GM19467 (cell line): ENCODE measurements around the gene SVOP.

ENCODE experiments used
- ATAC-seq: cut with Tn5 transposase; IDR thresholded peaks from one replicate; pipeline ENCODE4 v1.9.1; 2021; ENCODE audit warnings: mild to moderate bottlenecking, moderate library complexity; ENCODE audit not compliant: unreplicated experiment

SVOP gene

DNA sequence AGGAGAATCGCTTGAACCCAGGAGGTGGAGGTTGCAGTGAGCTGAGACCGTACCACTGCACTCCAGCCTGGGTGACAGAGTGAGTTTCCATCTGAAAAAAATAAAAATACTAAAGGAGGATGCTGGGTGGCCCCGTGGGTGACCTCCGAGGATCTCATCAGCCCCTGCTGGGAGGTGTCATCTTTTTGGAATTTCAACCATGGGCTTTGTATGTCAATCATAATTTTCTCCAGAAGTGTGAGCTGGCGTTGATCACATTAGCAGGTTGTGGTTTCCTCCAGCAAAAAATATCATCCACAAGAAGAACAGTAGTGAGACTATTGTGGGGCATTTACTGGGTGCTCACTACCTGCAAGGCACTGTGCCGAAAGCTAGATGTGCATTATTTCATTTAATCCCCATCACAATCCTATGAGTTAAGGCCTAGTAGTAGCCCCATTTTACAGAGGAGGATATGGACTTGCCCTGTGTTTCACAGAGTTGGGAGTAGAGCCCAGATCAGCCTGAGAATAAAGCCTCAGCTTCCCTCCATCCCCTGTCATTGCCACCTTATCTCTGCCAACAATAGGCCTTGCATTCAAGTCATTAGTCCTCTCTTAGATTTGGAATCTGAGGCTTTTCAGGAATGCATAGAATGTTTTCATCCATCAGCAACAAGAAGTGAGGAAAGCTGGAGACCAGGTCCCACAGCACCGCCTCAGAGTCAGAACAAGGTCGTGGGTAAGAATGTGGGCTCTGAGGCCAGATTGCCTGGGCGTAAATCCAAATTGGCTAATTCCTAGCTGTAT, 39.8 kb downstream of the SVOP start:
- no peak for ATAC-seq

GRCh38 chr12:108977360-108977759, 43.5 kb downstream of the SVOP start:
- no peak for ATAC-seq

DNA sequence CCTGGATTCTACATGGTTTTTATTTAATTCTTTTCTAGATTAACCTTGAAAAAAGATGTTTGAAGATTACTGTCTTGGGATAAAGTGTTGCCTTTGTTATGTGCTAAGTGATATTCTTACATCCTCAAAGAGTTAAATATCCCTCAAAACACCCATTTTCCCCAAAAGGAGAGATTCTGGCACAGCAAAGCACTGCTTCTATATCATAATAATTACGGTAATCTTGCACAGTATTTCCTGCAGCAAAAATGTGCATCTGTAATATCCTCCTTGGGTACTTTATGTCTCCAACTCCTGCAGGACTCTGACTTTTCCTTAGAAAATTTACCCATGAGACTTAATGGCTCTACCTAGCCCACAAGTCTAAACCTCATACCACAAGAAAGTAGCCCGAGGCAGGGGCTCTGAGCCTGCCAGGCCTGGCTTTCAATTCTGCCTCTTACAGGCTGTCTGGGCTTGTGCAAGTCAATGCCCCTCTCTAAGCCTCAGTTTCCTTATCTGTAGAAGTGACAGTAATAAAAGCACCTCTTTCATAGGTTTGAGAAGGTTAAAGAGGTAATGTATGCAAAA, 45.8 kb downstream of the SVOP start:
- no peak for ATAC-seq

- no peak for ATAC-seq
These were observed 47.2 kb downstream of the SVOP start for GRCh38 chr12:108973629-108974152.

GRCh38 chr12:108972358-108972757, 48.5 kb downstream of the SVOP start:
- ATAC-seq: no peak

GRCh38 chr12:108969622-108970021, 51.2 kb downstream of the SVOP start:
- ATAC-seq: no peak

DNA sequence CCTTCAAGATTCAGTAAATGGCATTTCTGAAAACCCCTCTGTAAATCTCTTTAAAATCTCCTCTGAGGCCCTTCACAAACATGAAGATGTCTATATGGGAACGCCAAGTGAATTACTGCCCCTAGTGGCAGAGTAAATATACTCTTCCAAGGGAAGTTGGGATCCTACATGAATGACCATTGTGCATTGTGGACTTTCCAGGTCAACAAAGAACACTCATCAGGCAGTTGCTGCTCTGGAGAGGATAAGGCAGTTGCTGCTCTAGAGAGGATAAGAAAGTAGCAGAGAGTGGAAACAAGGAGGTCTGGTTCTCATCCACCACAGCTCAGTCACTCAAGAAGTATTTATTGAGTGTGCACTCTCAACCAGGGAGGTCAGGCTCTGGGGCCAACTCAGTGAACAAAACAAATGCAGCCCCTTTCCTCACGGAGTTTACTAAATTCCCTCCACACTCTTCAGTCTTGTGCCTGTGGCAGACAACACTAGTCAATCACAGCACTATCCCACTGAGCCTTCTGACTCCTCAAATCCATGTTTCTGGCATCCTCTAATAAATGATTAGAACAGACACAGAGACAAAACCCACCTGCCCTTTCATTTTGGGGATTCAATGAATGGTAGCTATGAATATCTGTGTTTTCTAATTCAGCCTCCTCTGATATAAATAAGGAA, 52.9 kb downstream of the SVOP start:
- no peak for ATAC-seq

GRCh38 chr12:108966378-108967151, 54.3 kb downstream of the SVOP start:
- no peak for ATAC-seq

DNA sequence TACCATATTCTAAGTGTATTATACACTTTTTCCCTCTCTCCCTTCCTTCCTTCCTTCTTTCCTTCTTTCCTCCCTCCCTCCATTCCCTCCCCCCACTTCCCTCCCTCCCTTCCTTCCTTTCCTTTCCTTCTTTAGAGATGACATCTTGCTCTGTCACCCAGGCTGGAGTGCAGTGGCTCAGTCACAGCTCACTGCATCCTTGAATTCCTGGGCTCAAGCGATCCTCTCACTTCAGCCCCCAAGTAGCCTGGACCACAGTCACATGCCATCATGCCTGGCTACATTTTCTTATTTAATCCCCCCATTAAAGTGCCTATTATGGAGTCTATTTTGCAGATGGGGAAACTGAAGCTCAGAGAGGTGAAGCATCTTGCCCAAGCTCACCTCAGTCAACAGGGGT, 55.0 kb downstream of the SVOP start:
- no peak for ATAC-seq

DNA sequence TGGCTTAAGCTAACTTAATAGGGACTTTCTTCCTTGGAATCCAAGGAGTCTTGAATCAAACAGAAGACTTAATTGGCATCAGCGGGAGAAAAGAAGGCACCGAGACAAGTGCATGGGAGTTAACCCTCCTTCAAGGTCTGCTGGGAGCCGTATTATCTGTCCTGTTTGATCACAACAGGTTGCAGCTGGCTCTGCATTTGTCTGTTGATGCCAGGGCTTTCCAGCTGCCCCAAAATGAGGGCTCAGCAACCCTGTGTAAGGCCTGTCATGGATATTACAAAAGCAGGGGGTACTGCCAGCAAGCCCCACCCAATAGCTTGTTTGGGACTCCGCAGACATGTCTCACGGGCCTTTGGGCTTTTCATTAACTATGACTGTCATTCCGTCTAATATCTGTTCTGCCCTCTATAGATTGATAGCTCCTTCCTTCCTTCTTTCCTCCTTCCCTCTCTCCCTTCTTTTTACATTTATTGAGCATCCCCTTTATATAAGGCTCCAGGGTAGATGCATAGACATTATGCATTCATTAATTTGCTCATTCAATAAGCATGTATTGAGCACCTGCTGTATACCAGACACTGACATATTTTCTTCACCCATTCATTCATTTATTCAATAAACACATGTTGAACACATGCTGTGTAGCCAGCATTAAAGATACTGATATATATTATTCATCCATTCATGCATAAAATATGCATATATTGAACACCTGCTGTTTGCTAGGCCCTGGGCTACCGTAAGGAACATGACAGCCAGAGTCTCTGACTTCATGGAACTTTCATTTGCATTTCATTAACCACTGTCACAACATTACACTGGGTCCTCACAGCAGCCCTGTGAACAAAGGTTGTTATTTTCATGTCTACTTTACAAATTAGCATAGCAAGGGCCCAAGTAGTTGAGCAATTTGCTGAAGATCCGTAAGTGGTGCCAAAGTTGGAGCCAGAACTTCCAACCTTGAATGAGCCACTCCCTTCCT, 56.2 kb downstream of the SVOP start:
- ATAC-seq: no peak

DNA sequence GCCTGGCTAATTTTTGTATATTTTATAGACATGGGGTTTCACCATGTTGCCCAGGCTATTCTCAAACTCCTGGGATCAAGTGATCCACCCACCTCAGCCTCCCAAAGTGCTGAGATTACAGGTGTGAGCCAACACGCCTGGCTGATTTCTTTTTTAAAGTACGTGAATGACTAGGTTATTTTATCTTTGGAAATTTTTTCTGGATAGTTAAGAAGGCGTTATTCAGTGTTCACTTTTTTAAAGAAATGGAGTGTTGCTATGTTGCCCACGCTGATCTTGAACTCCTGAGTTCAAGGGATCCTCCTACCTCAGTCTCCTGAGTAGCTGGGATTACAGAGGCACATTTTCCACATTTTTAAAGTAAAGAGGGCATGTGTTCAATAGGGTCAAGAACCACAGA, 58.6 kb downstream of the SVOP start:
- no peak for ATAC-seq

DNA sequence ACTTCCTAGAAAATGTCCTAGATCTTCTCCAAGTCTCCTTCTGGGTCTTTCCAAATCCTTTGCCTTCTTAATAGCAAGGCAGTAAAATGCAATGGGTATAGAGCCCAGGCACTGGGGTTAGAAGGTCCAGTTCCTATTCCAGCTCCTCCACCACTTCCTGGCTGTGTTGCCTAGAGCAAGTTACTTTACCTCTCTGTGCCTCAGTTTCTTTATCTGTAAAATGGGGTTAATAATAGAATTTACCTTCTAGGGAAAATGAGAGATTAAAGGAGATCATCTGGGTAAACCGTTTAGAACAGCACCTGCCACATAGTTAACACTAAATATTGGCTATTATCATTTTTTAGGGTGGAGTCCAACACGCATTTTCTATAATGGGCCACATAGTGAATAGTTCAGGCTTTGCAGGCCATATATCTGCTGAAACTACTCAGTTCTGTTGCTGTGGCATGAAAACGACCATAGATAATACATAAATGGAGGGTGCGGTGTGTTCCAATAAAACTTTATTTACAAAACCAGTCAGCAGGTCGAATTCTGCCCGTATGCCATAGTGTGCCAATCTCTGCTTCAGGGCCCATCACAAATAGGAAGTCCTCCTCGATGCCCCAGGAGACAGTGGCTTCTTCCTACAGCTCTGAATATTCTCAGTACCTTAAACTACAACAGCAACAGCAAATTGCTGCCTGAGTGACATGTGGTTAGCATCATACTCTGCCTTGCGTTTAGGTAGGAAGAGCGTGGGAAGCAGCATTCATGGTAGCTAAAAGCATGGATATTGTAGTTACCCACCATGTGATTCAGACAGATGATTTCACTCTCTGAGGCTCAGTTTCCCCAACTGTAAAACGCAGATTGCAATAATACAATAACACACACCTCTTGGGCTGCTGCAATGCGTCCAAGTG, 60.9 kb downstream of the SVOP start:
- ATAC-seq: no peak

GRCh38 chr12:108955225-108955835, 65.5 kb downstream of the SVOP start:
- no peak for ATAC-seq

GRCh38 chr12:108950991-108951739, 69.7 kb downstream of the SVOP start:
- peak; percentile 63 for ATAC-seq

GRCh38 chr12:108949976-108950375, 70.9 kb downstream of the SVOP start:
- ATAC-seq: no peak

GRCh38 chr12:108948367-108948766, 72.5 kb downstream of the SVOP start:
- ATAC-seq: no peak

DNA sequence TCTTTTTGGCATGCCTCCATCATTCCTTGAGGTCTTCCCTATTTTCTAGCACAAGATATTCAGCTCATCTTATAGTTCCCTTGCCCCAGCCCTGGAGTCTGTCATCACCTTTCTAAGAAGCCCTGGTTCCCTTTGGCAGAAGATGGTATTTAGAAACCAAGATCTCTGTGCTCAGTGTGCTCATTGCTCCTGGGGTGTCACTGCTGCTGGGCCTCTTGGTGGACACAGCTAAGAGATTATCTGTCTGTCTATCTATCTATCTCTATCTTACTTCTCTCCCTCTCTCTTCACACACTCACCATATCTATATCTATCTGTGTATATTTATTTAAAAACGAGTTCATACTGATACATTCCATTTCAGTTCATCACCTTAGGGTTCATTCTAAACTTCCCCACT, 73.8 kb downstream of the SVOP start:
- no peak for ATAC-seq

DNA sequence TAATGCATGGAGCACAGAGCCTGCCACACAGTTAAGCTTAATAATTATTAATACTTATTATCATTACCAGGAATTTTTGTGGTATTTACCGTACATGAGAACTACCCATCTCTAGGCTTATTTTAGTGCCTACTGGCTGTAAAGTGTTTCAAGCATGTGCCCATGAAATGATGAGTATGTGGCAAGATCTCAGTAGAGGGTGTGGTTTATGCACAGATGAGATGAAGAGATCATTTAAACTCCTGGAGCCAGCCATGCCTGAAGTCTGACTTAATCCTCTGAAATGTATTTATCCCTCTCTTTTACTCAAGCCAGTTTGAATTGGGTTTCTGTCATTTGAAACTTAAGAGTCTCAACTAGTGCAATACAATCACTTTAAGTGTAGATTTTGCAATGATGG, 80.7 kb downstream of the SVOP start:
- no peak for ATAC-seq
